HG03571 (cell line): ENCODE measurements around the gene CDKN2B.
A peak's percentile ranks its signal among the peaks of the same experiment; 100 is the strongest.
"Not testable (repeated sequence)": the region's sequence is repeated elsewhere in the genome, so short reads cannot be mapped to it uniquely, and the experiment has no call there.

Experiments used
- ATAC-seq: cut with Tn5 transposase; IDR thresholded peaks from one replicate; pipeline ENCODE4 v1.9.1; 2021; ENCODE audit not compliant: unreplicated experiment

The CDKN2B gene

DNA sequence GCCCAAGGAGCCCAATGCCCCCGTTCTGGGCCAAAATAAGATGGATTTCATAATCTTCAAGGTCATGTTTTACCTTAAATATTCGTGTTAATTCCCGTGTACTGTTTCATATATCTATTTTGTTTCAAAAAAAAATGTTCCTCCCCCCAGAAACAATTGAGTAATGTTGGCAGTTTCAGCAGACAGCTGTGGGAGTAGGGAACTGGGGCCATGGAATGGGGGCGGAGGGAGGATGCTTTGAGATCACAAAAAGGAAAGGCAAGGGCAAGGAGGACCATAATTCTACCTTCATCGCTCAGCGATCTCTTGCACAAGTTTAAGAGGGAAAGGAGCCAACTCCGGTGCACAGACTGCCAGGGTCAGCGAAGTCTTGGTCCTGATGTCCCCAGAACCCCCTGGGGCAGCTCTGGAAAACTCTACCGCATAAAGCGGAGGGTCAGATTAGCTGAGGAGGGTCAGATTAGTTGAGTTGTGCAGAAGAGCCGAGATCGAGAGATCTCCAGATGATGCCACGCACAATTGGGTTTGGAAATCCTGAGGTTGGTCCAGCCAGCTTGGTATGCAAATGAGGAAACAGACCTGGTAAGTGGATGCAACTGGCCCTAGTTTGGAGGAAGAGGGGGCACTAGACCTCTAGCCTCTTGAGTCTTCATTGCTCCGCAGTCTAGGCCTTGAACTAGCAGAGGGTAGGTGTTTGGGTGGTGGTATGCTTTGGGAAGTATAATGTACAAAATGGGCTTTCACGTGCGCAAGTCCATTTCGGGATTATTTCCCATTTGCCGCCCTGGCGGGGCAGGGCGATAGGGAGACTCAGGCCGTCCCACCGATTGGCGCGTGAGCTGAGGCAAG, 38.9 kb downstream of the CDKN2B start:
- ATAC-seq = no peak

DNA sequence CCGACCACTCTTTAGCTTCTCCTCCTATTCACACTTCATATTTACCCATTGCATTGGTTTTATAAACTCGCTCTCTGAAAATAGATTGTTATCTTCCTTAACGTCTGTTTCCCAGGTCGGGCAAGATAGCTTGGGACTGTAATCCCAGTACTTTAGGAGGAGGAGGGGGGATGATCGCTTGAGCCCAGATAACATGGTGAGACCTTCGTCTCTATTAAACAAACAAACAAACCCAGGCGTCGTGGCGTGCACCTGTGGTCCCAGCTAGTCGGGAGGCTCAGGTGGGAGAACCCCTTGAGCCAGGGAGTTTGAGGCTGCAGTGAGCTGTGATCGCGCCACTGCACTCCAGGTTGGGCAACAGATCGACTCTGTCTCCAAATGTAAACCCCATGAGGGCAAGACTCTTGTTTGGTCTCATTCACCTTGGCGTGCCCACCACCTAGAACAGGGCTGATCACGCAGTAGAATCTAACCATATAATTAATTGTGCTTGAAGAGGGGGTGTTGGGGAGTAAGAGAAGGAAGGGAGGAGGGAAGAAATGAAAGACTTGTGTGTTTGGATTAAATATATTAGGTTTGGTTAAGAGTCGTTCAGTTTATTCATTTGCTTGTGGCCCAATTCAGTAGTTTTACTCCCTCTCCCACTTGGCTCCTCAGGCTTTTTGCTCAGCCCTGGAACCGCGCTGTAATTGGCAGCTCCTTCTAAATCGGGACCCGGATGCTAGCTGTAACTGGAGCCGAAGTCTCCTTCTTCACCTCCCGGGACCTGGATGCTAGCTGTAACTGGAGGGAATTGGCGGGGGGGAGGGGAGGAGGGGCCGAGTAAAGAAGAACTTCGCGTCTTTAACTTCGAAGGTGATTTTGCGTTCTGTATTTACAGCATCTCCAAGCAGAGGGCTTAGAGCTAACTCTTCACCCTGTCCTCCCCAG, 39.8 kb downstream of the CDKN2B start:
- no peak for ATAC-seq

DNA sequence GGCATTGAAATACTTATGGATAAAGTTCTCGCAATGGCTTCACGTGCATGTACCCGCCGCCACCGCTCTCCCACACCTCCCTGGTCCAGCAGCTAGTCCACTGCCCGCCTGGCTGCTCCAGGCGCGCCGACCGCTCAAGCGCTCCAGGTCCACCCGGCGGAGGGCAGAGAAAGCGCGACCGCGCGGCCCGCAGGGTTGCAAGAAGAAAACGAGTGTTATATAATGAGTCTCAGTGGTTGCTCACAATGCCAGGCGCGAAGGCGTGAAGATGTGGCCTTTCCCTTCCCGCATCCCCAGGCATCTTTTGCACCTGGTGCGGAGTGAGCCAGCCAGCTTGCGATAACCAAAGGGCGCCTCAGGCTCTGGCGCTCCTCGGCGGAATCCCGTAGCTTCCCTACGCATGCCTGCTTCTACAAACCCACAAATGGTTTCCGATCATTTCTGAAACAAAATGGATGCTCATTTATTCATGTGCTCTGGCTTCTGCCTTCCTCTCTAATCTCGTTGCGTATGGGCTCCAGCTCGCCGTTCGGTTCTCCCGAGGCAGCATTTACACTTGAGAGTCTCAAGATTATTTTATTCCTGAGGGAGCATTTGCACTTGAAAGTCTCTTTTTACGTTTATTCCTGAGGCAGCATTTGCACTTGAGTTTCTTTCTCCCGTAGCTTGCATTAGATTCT, 40.6 kb downstream of the CDKN2B start:
- ATAC-seq = no peak

DNA sequence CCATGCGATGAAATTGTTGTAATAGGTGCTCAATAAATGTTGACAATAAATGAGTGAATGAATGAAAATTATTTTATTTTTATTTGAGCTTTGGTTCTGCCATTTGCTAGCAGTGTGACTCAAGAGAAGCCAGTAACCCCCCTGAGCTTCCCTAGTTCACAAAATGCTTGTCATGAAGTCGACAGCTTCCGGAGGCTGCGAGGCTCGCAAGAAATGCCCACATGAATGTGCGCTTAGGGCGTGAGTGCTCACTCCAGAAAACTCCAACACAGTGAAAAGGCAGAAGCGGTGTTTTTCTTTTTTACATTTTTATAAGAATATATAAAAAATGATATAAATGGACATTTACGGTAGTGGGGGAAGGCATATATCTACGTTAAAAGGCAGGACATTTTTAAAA, 41.4 kb downstream of the CDKN2B start:
- no peak for ATAC-seq

DNA sequence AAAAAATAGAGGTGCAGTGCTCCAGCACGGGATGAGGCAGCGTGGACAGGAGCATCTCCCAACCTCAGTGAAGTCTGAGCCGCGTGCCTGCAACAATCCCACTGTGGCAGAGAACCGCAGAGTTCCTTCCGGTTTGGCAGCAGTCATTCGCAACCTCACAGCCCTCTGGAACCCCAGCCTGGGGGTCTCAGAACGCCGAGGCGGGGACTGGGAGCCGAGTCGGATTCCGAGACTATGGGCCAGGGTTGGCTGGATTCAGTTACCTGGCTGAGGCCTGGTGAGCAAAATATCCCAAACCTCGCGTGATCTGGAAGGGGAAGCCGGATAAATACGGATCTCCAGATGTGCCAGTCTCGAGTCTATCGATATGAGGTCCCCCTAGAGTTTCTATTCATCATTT, 41.9 kb downstream of the CDKN2B start:
- ATAC-seq = no peak

DNA sequence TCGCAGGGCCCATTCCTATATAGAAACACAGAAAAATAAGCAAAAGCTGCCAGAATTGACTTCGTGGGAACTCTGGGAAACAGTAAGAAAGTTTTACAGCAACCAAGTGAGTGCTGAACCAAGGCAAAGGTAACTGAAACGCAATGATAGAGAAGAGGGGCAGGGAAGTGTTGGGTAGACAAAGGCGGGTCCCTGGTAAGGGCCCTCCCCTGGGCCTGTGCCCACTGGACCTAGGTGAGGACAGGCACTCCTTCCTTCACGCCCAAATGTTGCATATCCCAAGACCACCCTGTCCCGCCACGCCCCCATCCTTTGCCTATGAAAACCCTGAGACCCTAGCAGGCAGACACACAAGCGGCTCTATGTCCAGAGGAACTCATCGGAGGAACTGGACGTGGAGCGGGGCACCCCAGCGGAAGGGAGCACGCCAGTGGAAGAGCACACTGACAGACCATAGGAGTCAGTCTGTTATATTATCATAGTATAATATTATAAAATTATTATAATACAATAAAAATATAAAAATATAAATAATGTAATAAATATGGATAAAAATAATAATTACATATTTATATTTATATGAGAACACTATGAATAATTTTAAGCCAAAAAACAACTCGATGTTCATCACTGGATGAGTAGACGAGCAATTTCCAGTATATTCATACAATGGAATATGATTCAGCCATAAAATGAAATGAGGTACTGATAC, 42.8 kb downstream of the CDKN2B start:
- no peak for ATAC-seq

DNA sequence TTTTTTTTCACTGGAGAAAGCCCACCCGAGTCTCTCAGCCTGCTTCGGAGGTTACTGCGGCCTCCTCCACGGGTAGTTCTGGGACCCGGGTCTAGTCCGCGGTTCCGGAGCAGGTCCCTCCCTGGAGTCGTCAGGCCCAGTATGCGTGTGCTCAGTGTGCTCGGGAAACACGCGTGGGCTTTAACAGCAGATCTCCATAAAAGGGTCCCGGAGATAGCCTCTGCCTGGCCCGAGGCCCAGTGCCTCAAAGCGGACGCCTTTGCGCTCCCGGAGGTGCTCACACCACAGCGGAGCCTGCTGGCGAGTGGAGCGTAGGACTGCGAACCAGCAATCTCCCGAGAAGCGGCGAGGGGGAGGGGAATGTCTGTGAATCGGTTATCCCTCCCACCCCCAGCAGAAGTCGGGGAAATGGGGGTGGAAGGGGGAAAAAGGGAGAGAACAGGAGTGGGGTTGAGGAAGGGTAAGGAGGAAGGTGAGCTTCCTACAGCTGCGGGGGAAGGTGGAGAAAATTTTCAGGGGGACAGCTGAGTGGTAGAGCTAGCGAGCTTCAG, 43.6 kb downstream of the CDKN2B start:
- ATAC-seq = peak; percentile 83

DNA sequence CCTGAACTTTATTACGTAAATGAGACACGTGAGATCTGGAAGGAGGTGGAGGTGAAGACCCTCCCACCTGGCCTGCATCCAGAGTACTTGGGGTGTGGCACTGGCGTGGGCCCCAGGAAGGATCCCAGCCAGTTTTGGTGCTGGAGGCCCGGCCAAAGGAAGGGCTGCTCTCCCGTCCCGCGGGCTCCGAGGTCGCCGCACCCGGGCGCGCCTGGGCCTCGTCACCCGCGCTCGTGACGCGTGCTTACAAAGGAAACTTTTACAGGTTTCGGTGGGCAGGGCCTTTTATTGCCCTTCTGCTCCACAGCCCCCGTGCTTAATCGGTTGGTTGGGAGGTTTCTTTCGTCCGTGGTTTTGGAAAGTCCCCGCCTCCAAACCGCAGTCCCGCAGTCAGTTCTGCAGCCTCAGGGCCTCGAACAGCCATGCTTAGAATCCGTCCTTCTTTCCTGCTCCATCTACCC, 44.1 kb downstream of the CDKN2B start:
- peak; percentile 50 for ATAC-seq

DNA sequence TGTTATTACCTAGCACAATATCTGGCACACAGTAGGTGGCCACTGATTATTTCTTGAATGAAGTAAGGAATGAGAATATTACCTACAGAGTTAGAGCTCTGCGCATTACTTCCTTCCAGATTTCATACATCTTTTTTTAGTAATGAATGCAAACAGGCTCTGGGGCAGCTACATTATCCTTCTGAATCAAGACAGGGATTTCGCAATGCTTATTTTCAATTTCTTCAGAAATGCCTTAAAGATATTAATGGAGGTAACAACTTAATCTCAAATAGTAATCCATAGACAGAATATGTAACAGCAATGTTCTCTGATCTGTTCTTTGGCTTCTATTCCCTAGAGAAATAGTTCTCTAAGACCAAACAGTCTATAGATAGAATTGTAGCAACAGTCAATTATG, 47.5 kb downstream of the CDKN2B start:
- ATAC-seq = no peak

DNA sequence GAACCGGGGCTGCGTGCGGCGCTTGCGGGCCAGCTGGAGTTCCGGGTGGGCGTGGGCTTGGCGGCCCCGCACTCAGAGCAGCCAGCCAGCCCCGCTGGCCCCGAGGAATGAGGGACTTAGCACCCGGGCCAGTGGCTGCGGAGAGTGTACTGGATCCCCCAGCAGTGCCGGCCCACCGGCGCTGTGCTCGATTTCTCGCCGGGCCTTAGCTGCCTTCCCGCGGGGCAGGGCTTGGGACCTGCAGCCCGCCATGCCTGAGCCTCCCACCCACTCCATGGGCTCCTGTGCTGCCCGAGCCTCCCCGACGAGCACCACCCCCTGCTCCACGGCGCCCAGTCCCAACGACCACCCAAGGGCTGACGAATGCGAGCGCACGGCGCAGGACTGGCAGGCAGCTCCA, 49.8 kb downstream of the CDKN2B start:
- ATAC-seq = not testable (repeated sequence)

DNA sequence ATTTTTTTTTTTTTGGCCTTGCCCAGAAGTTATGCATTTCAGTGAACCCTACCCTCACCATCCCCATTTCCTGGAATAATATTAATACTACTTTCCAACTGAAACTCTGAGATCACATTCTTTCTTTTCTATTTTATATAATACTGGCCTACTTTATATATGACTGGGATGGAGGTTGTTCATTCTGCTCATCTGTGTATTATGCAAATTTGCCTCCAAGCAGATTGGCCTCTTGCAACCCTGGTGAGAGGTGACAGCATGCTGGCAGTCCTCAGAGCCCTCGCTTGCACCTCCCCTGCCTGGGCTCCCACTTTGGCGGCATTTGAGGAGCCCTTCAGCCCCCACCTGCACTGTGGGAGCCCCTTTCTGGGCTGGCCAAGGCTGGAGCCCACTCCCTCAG, 50.3 kb downstream of the CDKN2B start:
- ATAC-seq = no peak
